Lung microvascular endothelial cell (primary cell): ENCODE results near the gene FPR2. TPM values are rescaled to one million over a fixed set of nuclear protein-coding genes. Genes with fewer than 3 reads are reported as not detected.
"Not testable (repeated sequence)": the region's sequence is repeated elsewhere in the genome, so short reads cannot be mapped to it uniquely, and the experiment has no call there.

Experiments used
- DNase-seq, 2 donors: peaks; one replicate each; pipeline versions ENCODE4 v3.0.0 to v3.0.0-alpha.2; 2010; ENCODE audit warnings: low read depth in 2 of 2
- total RNA-seq: library from RNA; depleted of rRNA; stranded (reverse); fragments of >200 nt; gene quantifications from 2 replicates; pipeline ENCODE4 v1.2.1, GENCODE V29; 2014

Gene FPR2
- total RNA-seq, 1 donor from 2014 or later: not detected

GRCh38 chr19:51739466-51740213 lies 21.3 kb upstream of the FPR2 start:
- DNase-seq: no peak

- no peak for DNase-seq
Measured at GRCh38 chr19:51740356-51740755, 20.6 kb upstream of the FPR2 start.

- DNase-seq: no peak
Measured at GRCh38 chr19:51742789-51743188, 18.2 kb upstream of the FPR2 start.

DNA sequence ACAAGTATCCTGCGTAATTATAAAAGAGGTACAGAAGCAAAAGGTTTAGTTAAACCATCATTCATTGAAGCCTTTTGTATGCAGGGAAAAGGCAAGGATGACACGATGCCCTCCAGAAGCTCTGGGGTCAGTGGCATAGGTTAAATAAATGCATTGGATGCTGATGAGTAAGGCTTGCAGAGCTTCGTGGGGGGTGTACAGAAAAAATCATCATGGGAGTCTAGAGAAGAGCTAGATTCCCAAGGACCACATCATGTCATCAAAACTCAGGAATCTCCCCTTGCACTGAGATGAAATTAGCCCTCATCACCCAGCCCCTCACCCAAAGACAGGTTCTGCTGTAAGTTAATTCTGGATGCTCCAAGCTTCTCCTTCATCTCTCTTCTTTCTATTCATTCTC lies 17.6 kb upstream of the FPR2 start:
- DNase-seq: no peak

- DNase-seq: no peak
Measured at GRCh38 chr19:51746731-51747130, 14.2 kb upstream of the FPR2 start.

- DNase-seq: no peak
Measured at GRCh38 chr19:51749979-51750378, 11.0 kb upstream of the FPR2 start.

- DNase-seq: no peak
Measured at GRCh38 chr19:51750400-51751094, 10.4 kb upstream of the FPR2 start.

DNA sequence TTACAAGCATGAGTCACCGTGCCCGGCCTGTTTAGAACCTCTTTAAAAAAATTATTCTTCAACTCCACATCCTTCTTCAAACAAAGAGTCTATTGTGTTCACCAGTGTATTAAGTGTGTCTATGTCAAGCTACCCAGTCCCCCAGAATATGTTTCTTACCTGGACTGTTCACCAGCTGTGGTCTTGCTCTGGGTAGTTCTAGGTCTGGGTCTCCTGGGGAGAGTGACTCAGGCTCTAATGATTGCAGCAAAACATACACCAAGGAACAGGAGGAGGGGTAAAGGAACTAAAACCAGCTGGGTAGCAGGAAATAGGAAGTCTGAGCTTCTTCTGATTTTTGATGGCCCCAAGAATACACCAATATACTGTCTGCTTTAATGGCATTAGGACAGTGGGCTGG lies 9.3 kb upstream of the FPR2 start, which contains the start of gene FPR1:
TSS of gene FPR1 (minus strand) at position 224 of the 400 bp plus-strand sequence. CDS start 4,884 bp downstream, outside the sequence.
- DNase-seq: no peak

DNA sequence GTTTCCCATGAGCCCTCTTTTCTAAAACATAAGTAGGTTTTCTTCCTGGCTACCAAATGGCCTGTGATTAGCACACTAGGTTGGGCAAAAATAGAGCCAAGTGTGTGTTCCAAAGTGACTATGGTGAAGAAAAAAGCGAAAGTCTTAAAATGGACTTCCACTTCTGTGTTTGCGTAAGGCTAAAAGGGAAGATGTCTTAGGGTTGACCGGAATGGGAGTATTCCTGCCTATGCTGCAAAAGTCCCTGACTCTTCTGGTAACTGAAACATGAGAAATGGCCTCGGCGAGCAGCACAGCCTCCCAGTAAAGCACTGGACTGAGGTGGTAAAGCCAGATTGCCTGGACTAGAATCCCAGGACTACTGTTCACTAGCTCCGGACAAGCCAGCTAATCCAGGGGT lies 6.9 kb upstream of the FPR2 start:
- no peak for DNase-seq

GRCh38 chr19:51754770-51755169 lies 6.2 kb upstream of the FPR2 start:
- DNase-seq: no peak

DNA sequence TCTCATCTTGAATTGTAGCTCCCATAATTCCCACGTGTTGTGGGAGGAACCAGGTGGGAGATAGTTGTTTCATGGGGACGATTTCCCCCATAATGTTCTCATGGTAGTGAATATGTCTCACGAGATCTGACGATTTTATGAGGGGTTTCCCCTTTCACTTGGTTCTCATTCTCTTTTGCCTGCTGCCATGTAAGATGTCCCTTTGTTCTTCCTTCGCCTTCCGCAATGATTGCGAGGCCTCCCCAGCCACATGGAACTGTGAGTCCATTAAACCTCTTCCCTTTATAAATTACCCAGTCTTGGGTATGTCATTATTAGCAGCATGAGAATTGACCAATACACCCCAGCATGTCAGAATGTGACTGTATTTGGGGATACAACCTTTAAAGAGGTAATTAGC lies 5.4 kb upstream of the FPR2 start:
- DNase-seq: no peak

DNA sequence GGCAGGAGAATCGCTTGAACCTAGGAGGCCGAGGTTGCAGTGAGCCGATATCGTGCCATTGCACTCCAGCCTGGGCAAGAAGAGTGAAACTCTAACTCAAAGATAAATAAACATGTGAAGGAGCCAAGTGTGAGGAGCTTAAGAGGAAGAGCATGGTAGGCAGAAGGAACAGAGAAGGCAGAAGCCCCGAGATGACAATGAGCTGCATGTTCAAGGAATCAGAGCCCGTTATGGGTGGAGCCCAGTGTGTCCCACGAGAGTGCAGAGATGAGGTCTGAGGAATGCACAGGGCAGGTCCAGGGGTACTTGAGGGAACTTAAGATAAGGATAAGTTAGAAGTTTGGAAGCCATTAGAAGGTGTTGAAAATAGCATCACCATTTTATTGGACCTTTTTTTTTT lies 716 bp downstream of the FPR2 start:
- DNase-seq: no peak

GRCh38 chr19:51765086-51765485 lies 4.1 kb downstream of the FPR2 start:
- no peak for DNase-seq

- no peak for DNase-seq
Measured at GRCh38 chr19:51766461-51766860, 5.5 kb downstream of the FPR2 start.

- DNase-seq: no peak
Measured at GRCh38 chr19:51771376-51772130, 10.6 kb downstream of the FPR2 start.

- no peak for DNase-seq
Measured at GRCh38 chr19:51772977-51773376, 12.0 kb downstream of the FPR2 start.

DNA sequence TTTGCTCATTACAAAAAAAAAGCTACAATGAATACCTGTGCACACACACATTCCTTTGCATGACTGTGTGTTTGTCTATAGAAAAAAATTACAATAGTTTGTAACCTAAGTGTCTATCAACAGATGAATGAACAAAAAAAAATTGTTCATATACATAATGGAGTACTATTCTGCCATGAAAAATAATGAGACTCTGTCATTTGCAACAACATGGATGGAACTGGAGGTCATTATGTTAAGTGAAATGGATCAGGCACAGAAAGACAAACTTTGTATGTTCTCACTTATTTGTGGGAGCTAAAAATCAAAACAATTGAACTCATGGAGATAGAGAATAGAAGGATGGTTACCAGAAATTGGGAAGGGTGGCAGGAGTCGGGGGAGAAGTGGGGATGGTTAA lies 15.6 kb downstream of the FPR2 start:
- DNase-seq: not testable (repeated sequence)

DNA sequence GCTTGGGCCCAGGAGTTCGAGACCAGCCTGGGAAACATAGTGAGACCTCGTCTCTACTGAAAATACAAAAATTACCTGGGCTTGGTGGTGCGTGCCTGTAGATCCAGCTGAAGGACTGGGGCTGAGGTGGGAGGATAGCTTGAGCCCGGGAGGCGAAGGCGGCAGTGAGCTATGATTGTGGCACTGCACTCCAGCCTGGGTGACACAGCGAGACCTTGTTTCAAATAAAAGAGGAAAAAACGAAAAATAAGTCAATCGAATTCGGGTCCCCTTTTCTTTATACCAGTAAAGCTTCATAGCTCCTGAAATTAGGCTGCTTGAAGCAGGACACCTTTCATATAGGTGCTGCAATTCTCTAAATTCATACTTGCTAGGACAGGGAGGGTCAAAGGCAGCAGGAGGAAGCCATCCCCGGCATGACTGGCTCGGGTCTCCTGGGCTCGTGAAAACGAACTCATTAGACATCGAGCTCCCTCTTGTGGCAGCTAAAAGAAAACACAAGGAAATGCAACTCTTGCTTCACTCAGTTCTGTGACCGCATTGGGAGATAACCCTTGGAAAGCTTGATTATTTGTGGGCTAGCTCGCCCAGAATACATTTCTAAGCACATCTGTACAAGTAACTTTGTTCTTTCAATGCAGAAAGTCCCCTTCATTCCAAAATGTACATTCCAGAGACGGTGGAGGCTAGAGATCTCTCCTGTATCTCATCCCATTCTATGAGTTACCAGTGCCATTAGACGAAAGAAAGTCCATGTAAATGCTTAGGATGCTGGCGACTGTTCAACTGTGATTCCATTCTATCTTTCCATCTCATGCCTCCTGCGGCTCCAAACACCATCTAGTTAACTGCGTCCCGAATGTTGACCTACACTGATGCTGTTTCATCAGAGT lies 16.8 kb downstream of the FPR2 start:
- DNase-seq: peak; percentile 84 to 90

GRCh38 chr19:51779181-51779580 lies 18.2 kb downstream of the FPR2 start:
- DNase-seq: no peak

DNA sequence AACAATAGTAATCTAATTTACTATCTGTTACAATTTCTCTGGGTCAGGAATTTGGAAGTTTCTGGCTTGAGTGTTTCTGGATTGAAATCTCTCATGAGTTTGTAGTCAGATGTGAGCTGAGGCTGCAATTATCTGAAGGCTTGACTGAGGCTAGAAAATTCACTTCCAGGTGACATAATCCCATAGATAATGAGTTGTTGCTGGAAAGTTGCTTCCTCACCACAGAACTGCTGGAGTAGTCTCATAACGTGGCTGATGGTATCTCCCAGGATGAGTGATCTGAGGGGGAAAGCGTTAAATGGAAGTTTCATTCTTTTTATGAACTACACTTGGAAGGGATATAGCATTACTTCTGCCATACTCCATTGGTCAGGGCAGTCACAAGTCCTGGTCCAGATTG lies 18.7 kb downstream of the FPR2 start:
- DNase-seq: no peak

- no peak for DNase-seq
Measured at GRCh38 chr19:51780270-51780669, 19.3 kb downstream of the FPR2 start.
